Smooth muscle cell (in vitro differentiated cells): ENCODE results near the gene PTTG1. TPM values are rescaled to one million over a fixed set of nuclear protein-coding genes. Genes with fewer than 3 reads are reported as not detected.

Experiments
- DNase-seq: peaks from one replicate; lab custom pipeline; 2025; ENCODE audit not compliant: unreplicated experiment; lab: John Stamatoyannopoulos, UW
- H2AFZ ChIP-seq: fragments of 200-600 bp; sonication (generic); 2 replicates; pipeline ENCODE4 v1.6.0; 2016; ENCODE audit warnings: antibody characterized with exemption, low read depth, mild to moderate bottlenecking
- H3F3A ChIP-seq: fragments of 200-600 bp; sonication (generic); 2 replicates; pipeline ENCODE4 v1.6.0; 2017; ENCODE audit warnings: antibody characterized with exemption, low read depth
- H3K27ac ChIP-seq: fragments of 200-600 bp; sonication (generic); 2 replicates; pipeline ENCODE4 v1.5.1; 2016; ENCODE audit warnings: low read depth, mild to moderate bottlenecking
- H3K27me3 ChIP-seq: fragments of 200-600 bp; sonication (generic); 2 replicates; pipeline ENCODE4 v1.6.1; 2016; ENCODE audit warnings: low read depth, mild to moderate bottlenecking
- H3K36me3 ChIP-seq: fragments of 200-600 bp; sonication (generic); 2 replicates; pipeline ENCODE4 v1.5.1; 2016; ENCODE audit warnings: low read depth
- H3K4me1 ChIP-seq: fragments of 200-600 bp; sonication (generic); 2 replicates; pipeline ENCODE4 v1.5.1; 2016; ENCODE audit warnings: low read depth
- H3K4me2 ChIP-seq: fragments of 200-600 bp; sonication (generic); 2 replicates; pipeline ENCODE4 v1.6.0; 2016; ENCODE audit warnings: mild to moderate bottlenecking
- H3K4me3 ChIP-seq: fragments of 200-600 bp; sonication (generic); 2 replicates; pipeline ENCODE4 v1.5.1; 2016; ENCODE audit warnings: mild to moderate bottlenecking
- H3K79me2 ChIP-seq: fragments of 200-600 bp; sonication (generic); 2 replicates; pipeline ENCODE4 v1.6.0; 2016; ENCODE audit warnings: low read depth, mild to moderate bottlenecking
- H3K9ac ChIP-seq: fragments of 200-600 bp; sonication (generic); 2 replicates; pipeline ENCODE4 v1.6.0; 2016; ENCODE audit warnings: low read depth
- H3K9me3 ChIP-seq: fragments of 200-600 bp; sonication (generic); replicated peaks from 2 replicates; pipeline ENCODE4 v1.5.1; 2016; ENCODE audit warnings: low read depth
- H4K20me1 ChIP-seq: fragments of 200-600 bp; sonication (generic); 2 replicates; pipeline ENCODE4 v1.6.0; 2016; ENCODE audit warnings: low read depth
- CTCF ChIP-seq: fragments of 200-600 bp; sonication (generic); IDR thresholded peaks from 2 replicates; pipeline ENCODE4 v1.5.1; 2017; ENCODE audit warnings: borderline replicate concordance, mild to moderate bottlenecking, antibody characterized with exemption; ENCODE audit not compliant: insufficient read depth, poor library complexity, severe bottlenecking
- WGBS: methylation state at CpG from one replicate; pipeline ENCODE4 v1.1.7; 2016; ENCODE audit warnings: low lambda C conversion rate; 5-methylcytosine and 5-hydroxymethylcytosine counted together
- polyA plus RNA-seq: library from polyadenylated mRNA; unstranded; fragments of >200 nt; fragmentation: Nextera tagmentation; extraction: Ambion mirVana; gene quantifications from 2 replicates; pipeline ENCODE4 v1.2.1, GENCODE V29; 2016
- total RNA-seq: library from RNA; depleted of rRNA; stranded (reverse); fragments of >200 nt; gene quantifications from 2 replicates; pipeline ENCODE4 v1.2.3, GENCODE V29; 2014

Gene PTTG1
- total and polyA plus RNA-seq, 2 experiments from 2014 or later, result 92.3 to 98.7 TPM

- H4K20me1 ChIP-seq, result peaks cover 5% of the 10 kb centered on the region
- H3K4me2 ChIP-seq, result no peak overlapping the region
- H3K79me2 ChIP-seq, result no peaks in the 10 kb centered on the region
- peaks cover 9% of the 10 kb centered on the region for H3K9me3 ChIP-seq
- H3K27ac ChIP-seq, result no peak overlapping the region
- H3K36me3 ChIP-seq, result no peaks in the 10 kb centered on the region
- H3K27me3 ChIP-seq, result no peaks in the 10 kb centered on the region
- WGBS, result 69% methylated on average over 3 of the region's 8 CpGs
- H3K4me3 ChIP-seq, result no peak overlapping the region
- no peaks in the 10 kb centered on the region for H3K4me1 ChIP-seq
- no peak for DNase-seq
- peak; percentile 53 for TF ChIP-seq CTCF
- H3F3A ChIP-seq, result no peaks in the 10 kb centered on the region
- no peak overlapping the region for H3K9ac ChIP-seq
- H2AFZ ChIP-seq, result no peak overlapping the region
These were observed 30.6 kb upstream of the PTTG1 start for GRCh38 chr5:160390787-160391696.

- no peak overlapping the region for H3K4me3 ChIP-seq
- TF ChIP-seq CTCF, result no peak
- no peak overlapping the region for H3K9ac ChIP-seq
- no peak for DNase-seq
- no peaks in the 10 kb centered on the region for H3K36me3 ChIP-seq
- peaks cover 12% of the 10 kb centered on the region for H3K4me1 ChIP-seq
- peaks cover 18% of the 10 kb centered on the region for H3K79me2 ChIP-seq
- no peaks in the 10 kb centered on the region for H3F3A ChIP-seq
- H4K20me1 ChIP-seq, result peaks cover 5% of the 10 kb centered on the region
- H3K27me3 ChIP-seq, result no peaks in the 10 kb centered on the region
- H3K27ac ChIP-seq, result no peak overlapping the region
- H3K9me3 ChIP-seq, result no peaks in the 10 kb centered on the region
- WGBS, result 97% methylated on average over 7 of the region's 7 CpGs
- no peak overlapping the region for H3K4me2 ChIP-seq
- no peak overlapping the region for H2AFZ ChIP-seq
These were observed 26.5 kb upstream of the PTTG1 start for GRCh38 chr5:160395111-160395510.

- no peak for DNase-seq
- no peaks in the 10 kb centered on the region for H3K27me3 ChIP-seq
- peaks cover 16% of the 10 kb centered on the region for H3K4me1 ChIP-seq
- WGBS, result 100% methylated on average over 1 of the region's 1 CpG
- peaks cover 14% of the 10 kb centered on the region for H3F3A ChIP-seq
- no peak for TF ChIP-seq CTCF
- peak overlapping the region; percentile 11 for H3K4me2 ChIP-seq
- H3K4me3 ChIP-seq, result no peak overlapping the region
- H3K36me3 ChIP-seq, result no peaks in the 10 kb centered on the region
- no peaks in the 10 kb centered on the region for H3K9me3 ChIP-seq
- peaks cover 18% of the 10 kb centered on the region for H3K79me2 ChIP-seq
- H3K27ac ChIP-seq, result no peak overlapping the region
- no peak overlapping the region for H3K9ac ChIP-seq
- peaks cover 5% of the 10 kb centered on the region for H4K20me1 ChIP-seq
- H2AFZ ChIP-seq, result no peak overlapping the region
These were observed 24.2 kb upstream of the PTTG1 start for GRCh38 chr5:160397492-160397891.
